GM10847 (cell line): ENCODE results near the gene NCS1.

ENCODE experiments used
- POLR2A ChIP-seq: IDR thresholded peaks from 2 replicates; pipeline ENCODE4 v1.6.1; 2011; ENCODE audit not compliant: insufficient read length; ENCODE audit errors: extremely low read depth

NCS1 gene

DNA sequence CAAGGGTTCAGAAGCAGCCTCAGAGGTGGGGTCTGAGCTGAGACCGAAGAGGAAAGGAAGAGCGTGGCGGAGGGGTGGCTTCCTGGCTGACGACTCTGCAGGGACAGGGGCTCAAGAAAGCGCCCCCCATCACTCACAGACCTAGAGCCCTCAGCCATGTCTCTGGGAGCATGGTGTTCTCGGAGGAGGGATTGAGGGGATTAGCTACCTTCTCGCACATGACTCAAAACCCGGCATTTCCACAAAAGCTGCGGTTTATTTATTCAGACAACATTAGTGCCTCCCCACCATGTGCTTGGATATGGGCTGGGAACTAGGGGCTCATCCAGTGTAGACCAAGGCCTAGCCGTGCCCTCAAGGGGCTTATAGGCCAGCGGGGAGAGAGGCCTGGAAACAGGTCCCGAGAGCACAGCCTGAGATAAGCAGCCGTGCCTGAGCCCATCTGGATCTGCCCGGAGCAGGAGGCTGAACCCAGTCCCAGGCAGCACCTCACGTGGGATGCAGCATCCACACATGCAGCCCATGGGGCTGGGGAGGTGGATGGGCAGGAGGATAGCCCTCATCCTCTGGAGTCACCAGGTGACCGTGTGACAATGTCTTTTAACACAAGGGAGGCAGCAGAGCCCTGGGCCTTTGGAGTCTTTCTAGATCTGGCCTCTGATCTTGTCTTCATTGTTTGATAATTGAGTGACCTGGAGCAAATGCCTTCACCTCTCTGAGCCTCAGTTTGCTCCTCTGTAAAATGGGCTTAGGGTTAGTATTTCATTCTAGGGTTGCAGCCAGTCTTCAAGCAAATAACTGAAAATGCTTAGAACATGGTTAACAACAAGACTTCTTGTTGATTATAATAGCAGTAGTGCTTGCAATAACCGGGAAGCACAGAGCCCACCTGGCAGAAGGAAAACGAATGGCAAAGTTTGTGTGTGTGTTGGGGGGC lies 92.5 kb downstream of the NCS1 start:
- no peak for TF ChIP-seq POLR2A

GRCh38 chr9:130265431-130266235 lies 93.4 kb downstream of the NCS1 start, which contains the start of gene HMCN2:
Gene HMCN2 (plus strand): TSS chr9:130265760. CDS start chr9:130265879, 119 bp downstream.
- TF ChIP-seq POLR2A, result no peak

- TF ChIP-seq POLR2A, result no peak
These were observed 94.3 kb downstream of the NCS1 start for GRCh38 chr9:130266236-130267098.

GRCh38 chr9:130267930-130268329 lies 95.7 kb downstream of the NCS1 start:
- no peak for TF ChIP-seq POLR2A

DNA sequence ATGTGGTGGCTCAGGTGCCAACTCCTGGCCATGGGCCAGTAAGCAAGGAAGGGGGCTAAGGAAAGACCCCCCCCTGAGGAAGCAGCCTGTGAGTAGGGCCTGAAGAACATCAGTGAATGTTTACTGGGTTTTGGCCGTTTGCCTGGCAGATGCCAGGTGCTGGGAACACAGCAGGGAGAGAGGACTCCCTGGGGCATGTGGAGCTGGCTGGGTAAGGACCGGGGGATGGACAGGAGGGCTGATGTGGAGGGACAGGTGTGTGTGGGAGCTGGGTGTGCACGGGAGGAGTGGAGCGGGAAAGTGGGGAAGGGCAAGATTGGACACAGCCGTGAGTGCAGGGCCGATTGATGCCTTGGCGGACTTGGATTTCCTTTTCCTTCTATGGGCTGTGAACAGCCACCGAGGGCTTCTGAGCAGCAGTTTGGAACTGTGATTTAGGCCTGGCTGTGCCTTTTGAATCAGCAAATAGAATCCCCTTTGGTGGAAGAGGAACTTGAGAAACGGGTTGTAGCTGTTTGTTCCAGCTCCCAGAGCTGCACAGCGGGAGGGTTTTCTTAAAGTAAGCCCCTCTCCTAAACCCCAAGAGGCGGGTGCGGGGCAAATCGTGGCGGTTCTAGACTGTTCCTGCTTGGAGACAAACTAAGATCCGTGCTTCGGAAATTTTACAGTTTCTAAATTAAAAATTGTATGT lies 96.5 kb downstream of the NCS1 start:
- no peak for TF ChIP-seq POLR2A

DNA sequence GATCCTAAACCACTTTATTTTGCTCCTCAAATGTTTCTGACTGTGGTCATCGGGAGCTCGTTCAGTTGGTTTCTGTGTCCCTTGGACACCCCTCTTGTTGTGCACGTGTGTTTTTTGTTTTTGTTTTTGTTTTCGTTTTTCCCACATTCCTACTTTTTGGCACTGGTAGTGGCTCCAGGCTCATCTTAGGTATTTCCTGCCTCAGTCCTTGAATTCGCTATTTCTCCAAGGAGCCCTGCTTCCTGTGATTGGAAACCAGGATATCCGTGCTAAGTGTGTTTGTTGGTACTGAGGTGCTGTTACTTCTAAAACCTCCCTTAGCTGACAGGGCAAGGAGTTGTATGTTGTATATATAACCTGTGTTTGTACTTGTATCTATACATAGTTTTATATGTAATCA lies 99.3 kb downstream of the NCS1 start:
- no peak for TF ChIP-seq POLR2A

DNA sequence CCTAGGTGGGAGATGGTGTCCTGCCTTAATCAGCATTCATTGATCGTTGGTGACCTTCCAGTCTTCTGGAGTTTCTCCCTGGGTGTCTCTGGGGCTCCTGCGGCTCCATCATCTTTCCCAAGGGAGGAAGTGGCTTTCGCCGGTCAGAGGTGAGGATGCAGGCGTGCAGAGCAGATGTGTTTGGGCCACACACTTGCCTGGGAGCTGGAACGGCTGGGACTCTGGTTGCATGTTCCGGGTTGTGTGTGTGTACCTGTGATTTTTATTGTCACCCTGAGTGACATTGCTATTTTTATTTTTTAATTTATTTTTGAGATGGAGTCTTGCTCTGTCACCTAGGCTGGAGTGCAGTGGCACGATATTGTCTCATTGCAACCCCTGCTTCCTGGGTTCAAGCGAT lies 103.0 kb downstream of the NCS1 start:
- no peak for TF ChIP-seq POLR2A

DNA sequence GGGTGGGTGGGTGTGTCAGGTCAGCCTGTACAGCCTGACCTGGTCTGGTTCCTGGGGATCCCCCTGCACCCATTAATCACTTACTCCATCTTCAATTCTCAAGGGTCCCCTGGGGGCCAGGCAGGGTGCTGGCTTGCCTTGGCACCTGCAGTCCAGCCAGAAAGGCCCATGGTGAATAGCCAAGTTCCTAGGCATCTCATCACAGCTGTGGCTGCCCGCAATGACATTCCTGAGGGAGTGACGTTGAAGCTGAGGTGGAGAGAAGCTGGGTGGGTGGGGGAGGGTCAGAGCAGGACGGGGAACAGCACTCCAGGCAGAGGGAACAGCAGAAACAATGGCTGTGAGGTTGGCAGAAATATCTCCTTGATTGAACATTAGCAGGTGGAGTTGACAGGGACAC lies 103.9 kb downstream of the NCS1 start:
- no peak for TF ChIP-seq POLR2A

GRCh38 chr9:130276955-130277354 lies 104.8 kb downstream of the NCS1 start:
- TF ChIP-seq POLR2A, result no peak

DNA sequence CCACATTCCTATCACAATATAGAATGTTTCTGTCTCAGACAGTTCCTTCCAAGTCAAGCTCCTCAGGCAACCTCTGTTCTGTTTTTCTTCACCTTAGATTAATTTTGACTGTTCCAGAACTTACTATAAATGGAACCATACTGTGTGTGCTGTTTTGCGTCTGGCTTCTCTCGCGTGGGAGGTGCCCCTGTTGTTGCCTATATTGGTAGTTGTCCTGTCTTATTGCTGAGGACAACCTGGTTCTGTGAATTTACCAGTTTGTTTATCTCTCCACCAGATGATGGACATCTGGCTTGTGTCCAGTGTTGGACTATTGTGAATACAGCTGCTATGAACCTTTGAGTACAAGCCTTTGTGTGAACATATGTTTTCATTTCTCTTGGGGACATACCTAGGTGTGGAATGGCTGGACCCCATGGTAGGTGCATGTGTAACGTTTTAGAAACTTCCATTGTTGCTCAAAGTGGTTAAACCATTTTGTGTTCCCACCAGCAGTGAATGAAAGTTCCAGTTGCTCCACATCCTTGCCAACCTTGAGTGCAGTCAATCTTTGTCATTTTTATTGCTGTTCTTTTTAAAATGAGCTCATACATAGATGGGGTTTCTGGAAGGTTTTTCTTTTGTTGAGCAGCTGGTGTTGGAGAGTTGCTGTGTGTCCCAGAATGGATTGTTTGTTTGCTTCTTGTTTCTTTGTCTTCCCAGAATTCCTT lies 111.5 kb downstream of the NCS1 start:
- no peak for TF ChIP-seq POLR2A

DNA sequence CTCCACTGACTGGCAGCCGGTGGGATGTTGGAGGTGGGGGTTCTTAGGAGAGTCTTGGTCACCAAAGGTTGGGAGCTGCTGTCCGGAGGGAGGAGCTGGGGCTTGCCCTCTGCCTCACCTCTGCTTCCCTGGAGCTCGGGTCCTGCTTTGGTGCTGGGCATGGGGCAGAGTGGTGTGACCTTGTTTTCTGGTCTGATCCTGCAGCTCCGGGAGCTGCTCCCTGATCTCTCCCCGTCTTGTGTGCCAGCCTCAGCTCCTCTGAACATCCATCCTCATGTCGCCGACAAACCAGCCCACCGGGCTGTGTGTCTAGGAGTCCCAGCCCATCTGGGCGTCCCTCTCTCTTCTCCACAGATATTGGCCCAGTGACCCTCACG lies 112.0 kb downstream of the NCS1 start:
- TF ChIP-seq POLR2A, result no peak

DNA sequence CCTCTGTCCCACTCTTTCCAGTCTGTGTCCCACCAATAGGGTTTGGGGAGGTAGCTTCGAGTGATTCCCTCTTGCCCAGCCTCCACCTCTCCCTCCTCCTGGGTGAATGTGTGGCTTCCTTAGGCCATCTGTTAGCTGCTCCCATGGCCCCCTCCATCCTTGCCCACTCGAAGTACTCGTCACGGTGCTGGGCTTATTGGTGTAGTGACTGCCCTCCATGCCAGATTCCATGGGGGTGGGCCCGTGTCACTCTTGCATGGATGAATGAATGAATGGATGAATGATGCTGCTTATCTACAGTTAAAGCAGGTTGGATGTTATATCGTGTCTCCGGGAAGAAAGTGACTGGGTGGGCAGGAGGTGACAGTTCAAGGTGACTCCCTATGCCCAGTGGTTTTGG lies 112.5 kb downstream of the NCS1 start:
- no peak for TF ChIP-seq POLR2A

- TF ChIP-seq POLR2A, result no peak
These were observed 113.1 kb downstream of the NCS1 start for GRCh38 chr9:130285271-130285670.

GRCh38 chr9:130286072-130286770 lies 114.0 kb downstream of the NCS1 start:
- no peak for TF ChIP-seq POLR2A
